Neutrophil (primary cell): ENCODE measurements around the gene MYO6.

Experiments used
- H3K27ac ChIP-seq: fragments of 200-600 bp; sonication (generic); 2 replicates; pipeline ENCODE4 v1.5.1; 2016; ENCODE audit warnings: mild to moderate bottlenecking, moderate library complexity
- H3K27me3 ChIP-seq: fragments of 200-600 bp; sonication (generic); 2 replicates; pipeline ENCODE4 v1.6.0; 2016; ENCODE audit warnings: mild to moderate bottlenecking
- H3K36me3 ChIP-seq: fragments of 200-600 bp; sonication (generic); 2 replicates; pipeline ENCODE4 v1.5.1; 2017
- H3K4me1 ChIP-seq, 2 experiments: fragments of 200-600 bp in 1 of 2; sonication (generic) in 1 of 2; 1 replicate in 1 of 2; 2 replicates in 1 of 2; pipeline versions ENCODE4 v1.5.1 to v1.6.1; 2013 to 2016; ENCODE audit warnings: low read depth in 1 of 2, low read length in 1 of 2, mild to moderate bottlenecking in 1 of 2, moderate library complexity in 1 of 2; ENCODE audit not compliant: control insufficient read depth in 1 of 2, insufficient read depth in 1 of 2
- H3K4me3 ChIP-seq, 2 experiments: fragments of 200-600 bp in 1 of 2; sonication (generic) in 1 of 2; 1 replicate in 1 of 2; 2 replicates in 1 of 2; pipeline ENCODE4 v1.5.1; 2013 to 2016; ENCODE audit warnings: low read depth in 1 of 2, low read length in 1 of 2, mild to moderate bottlenecking in 1 of 2, moderate library complexity in 1 of 2
- H3K9me3 ChIP-seq: fragments of 200-600 bp; sonication (generic); 2 replicates; pipeline ENCODE4 v1.5.1; 2016
- CTCF ChIP-seq: fragments of 200-600 bp; sonication (generic); IDR thresholded peaks from 2 replicates; pipeline ENCODE4 v1.5.1; 2016; ENCODE audit warnings: antibody characterized with exemption

MYO6 gene

DNA sequence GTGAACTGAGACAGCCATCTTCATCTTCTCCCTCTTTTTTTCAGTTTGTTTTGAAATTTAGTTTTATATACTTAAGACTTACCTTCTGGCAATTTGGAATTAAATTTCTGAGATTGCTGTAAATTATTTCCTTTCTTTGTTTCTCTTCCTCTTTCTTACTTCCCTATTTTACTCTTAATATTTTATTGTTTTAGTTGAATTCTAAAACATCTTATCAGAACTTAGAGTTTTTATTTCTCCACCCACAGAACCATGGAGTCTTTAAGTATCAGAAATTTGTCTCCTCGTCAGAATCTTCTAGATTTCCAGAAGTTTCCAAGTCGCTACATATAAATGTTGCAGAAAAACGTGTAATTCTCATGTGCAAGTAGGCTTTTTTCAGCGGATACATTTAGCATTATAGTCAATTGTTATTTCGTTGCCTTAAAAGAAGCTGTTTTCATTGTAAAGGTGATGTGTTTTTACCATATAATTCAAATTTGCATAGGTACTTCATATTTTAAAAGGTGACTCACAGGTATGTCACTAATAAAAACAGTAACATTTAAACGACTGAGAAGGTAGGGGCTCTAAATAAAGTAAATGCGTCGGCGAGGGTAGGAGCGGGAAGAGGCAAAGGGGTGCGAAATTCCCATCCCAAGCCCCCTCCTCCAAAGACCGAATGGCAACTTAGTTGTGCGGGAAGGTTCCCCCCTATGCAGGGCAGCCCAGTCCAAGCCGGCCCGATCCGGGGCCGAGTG, 866 bp upstream of the MYO6 start:
- TF ChIP-seq CTCF = no peak
- peak overlapping the region; percentile 57 to 67 for H3K4me3 ChIP-seq
- no peaks in the 10 kb centered on the region for H3K36me3 ChIP-seq
- no peak overlapping the region for H3K27ac ChIP-seq
- H3K27me3 ChIP-seq = peaks cover 100% of the 10 kb centered on the region
- peaks cover 10 to 14% of the 10 kb centered on the region in 2 experiments for H3K4me1 ChIP-seq
- no peaks in the 10 kb centered on the region for H3K9me3 ChIP-seq

- Histone ChIP-seq H3K9me3 (no peaks in the 10 kb centered on the region), H3K4me3 (no peak overlapping the region), H3K27ac (no peak overlapping the region), H3K27me3 (peaks cover 95% of the 10 kb centered on the region), H3K4me1 (peaks cover 10 to 14% of the 10 kb centered on the region in 2 experiments), H3K36me3 (no peaks in the 10 kb centered on the region)
- no peak for TF ChIP-seq CTCF
Measured at GRCh38 chr6:75751443-75751842, 2.4 kb downstream of the MYO6 start.

DNA sequence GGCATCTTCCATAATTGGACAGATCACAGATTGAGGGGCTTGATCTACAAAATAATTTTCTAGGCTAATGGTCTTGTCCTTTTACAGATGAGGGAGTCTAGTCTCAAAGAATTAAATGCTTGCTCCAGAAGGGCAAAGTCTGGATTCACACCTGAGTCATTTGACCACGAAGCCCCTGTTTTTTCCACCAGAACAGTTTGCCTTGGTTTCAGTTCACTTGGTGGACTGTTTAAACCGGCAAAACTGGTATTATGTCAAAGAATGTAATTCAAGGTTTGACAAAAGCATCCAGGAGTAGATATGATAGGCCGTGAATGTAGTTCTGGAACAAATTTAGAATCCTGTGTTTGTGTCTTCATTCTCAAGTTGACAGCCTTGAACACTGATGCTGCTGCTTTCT, 3.3 kb downstream of the MYO6 start:
- H3K27me3 ChIP-seq = peaks cover 90% of the 10 kb centered on the region
- TF ChIP-seq CTCF = no peak
- H3K4me3 ChIP-seq = no peak overlapping the region
- no peaks in the 10 kb centered on the region for H3K36me3 ChIP-seq
- no peak overlapping the region for H3K27ac ChIP-seq
- no peaks in the 10 kb centered on the region for H3K9me3 ChIP-seq
- peaks cover 10 to 14% of the 10 kb centered on the region in 2 experiments for H3K4me1 ChIP-seq

DNA sequence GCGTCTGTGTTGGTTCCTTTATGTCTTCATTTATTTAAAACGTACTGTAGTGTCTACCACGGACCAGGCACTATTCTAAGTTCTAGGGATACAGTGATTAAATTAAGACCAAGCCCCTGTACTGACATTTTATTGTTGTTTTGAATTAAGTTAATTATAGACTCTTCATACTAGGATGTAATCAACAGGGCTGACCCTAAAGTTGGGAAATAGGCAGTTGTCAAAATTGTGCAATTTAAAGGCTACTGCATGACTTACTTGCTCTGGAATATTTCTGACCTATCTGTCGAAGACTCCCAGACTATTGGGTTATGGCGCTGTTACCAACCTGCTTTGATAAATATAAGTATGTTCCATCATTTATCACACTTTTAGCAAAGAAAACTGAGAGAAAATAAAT, 6.7 kb downstream of the MYO6 start:
- Histone ChIP-seq H3K9me3 (no peaks in the 10 kb centered on the region), H3K27me3 (peaks cover 90% of the 10 kb centered on the region), H3K4me1 (no peaks in the 10 kb centered on the region), H3K36me3 (no peaks in the 10 kb centered on the region), H3K4me3 (no peak overlapping the region), H3K27ac (no peak overlapping the region)
- no peak for TF ChIP-seq CTCF

- Histone ChIP-seq H3K27me3 (peaks cover 88% of the 10 kb centered on the region), H3K27ac (no peak overlapping the region), H3K36me3 (no peaks in the 10 kb centered on the region), H3K9me3 (no peaks in the 10 kb centered on the region), H3K4me3 (no peak overlapping the region), H3K4me1 (no peaks in the 10 kb centered on the region)
- TF ChIP-seq CTCF = no peak
Measured at GRCh38 chr6:75757295-75757694, 8.3 kb downstream of the MYO6 start.
